Cerebellar nuclear complex (tissue), 1 donor: ENCODE measurements around the gene C1QTNF1.

Source experiments
- DNase-seq, 2 experiments: peaks; one replicate each; lab custom pipeline; 2025; lab: John Stamatoyannopoulos, UW

The C1QTNF1 gene

DNA sequence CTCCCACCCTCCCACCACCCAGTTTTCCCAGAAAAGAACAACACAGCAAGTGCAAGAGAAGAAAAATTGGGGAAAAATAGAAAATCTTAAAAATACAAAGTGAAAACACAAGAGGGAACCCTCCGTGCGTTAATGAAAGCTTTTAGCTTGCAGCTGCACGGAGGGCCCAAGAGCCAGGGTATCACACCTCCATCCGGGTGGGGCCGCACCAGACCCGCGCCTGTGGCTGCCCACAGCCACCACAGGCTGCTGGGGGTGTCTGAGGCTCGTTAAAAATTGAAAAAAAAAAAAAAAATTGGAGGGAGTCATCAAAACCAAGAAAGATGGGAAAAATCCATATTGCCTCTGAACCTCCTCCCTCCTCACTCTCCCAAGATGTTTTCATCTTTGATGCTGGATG lies 69.3 kb downstream of the C1QTNF1 start:
- DNase-seq = no peak

DNA sequence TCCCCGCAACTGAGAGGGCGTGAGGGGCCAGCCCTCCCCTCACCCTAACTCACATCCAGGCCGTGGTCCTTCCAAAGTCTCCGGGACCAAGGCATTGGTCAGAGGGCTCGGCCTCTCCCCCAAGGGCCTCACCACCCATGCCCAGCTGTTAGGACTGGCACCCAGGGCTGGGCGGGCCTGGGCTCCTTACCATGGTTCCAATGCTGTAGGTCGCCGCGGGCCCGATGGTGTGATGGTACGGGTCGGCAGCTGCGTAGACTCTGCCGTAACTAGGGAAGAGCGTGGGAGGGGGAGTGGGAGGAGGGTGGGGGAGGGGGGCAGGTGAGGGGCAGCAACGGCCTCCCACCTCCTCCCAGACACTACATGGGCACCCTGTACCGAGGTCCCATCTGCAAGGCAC lies 70.3 kb downstream of the C1QTNF1 start:
- DNase-seq = no peak

DNA sequence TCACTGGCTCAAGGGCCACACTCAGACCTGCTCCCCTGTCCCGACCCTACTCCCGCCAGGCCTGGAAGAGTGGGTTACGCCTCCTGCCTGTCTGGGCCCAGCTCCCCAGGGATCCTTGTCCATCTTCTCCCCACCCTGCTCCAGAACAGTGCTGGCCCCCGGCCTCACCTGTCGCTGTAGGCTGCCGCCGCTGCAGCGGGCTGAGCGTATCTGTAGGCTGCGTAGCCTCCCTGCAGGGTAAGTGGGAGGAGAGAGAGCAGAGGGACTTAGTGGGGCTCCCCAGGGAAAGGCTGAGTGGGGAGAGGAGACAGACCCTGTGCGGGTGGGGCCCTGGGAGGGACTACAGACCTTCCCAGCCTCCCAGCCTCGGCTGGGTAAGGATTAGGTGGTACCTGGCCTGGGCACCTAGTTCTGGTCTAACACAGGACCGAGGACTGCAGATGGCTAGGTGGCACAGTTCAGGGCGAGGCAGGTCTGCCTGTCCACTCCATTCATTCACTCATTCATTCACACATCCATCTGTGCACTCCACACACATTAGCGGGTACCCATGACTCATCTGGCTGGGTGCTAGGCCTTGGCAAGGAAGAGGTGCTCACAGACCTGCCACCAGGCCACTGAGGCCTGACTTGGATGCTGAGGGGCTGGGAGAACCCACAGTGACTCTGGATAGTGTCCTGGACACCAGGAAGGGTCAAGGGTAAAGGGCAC lies 71.5 kb downstream of the C1QTNF1 start:
- DNase-seq = no peak

DNA sequence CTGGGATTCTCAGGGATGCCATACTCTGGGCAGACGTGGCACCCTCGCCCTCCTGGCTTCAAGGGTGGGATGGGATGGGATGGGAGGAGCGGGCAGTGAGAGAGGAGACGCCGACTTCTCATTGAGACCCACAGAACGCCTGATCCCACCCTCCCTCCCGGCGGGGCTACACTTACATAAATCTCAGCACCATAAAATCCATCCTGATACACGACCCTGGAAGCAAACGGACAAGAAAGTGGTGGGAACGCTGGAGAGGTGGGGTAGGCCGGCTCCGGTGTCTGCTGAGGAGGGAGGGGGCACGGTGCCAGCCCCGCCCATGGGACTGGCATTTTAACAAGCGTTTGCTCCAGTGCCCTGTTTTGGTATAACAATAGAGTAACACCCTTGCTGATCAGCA lies 72.5 kb downstream of the C1QTNF1 start:
- DNase-seq = no peak

DNA sequence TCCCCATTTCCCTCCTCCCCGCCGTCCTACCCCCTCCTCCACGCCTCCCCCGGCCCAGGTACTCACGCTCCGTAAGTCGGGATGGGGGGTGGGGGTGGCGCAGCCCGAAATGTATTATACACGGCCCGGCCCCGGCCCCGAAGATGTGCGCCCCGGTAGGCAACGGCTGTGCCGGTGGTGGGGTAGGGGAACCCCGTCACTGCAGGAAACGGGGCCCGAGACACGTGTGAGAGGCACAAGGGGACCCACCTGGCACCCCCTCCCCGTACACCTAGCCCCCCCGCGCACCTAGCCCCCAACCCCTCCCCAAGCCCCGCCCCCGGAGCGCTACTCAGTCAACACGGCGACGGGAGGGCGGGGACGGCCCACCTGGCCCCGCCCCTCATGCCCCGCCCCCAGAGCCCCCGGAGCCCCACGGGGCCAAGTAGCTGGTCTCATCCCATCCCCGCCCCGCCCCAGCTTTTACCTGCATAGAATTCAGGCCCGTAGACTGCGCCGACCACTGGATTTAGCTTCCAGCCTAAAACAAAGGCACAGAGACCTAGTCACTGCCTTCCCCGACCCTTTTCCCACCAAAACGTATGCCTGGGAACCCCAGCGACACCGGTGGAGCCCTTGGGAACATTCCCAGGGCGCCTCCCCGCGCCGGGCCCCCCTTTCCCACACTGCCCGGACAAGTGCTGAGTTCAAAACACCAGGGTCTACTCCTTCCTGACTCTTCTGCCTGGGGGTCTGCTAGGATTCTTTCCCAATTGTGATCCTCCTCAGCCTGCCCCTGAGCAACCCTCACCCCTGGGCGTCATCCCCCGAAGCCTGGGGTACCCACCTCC lies 73.5 kb downstream of the C1QTNF1 start:
- DNase-seq = no peak

DNA sequence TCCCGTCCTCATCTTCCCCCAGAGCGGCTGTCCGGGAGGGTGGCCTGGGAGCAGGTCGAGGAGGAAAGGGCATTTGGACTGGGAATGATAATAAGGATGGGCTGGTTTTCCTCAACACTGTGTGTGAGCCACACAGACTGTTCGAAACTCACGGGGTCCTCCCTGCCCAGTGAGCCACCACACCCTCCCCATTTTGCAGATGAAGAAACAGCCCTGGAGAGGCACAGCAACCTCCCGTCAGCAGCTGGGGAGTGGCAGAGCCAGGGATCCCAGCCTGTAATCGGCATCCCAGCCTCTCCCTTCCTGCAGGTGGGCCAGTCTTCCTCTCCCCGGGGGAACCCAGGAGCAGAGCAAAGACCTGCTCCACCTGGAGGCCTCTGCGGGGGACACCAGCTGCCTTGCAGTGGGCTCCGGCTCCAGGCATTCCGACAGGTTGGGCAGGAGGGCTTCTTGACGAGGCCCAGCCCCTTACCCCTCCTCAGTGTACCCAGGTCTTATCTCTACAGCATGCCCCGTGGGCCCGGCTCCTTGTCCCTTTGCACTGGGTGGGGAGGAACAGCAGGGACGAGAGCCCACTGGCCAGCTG lies 74.4 kb downstream of the C1QTNF1 start:
- no peak for DNase-seq
